ENCODE data around the gene TMEM41B.

Gene TMEM41B

GRCh38 chr11:9310485-9311090 is 3.8 kb downstream of the TMEM41B start:
- DNase-seq (ENCODE audit: low read depth, low spot score) = no peak

DNA sequence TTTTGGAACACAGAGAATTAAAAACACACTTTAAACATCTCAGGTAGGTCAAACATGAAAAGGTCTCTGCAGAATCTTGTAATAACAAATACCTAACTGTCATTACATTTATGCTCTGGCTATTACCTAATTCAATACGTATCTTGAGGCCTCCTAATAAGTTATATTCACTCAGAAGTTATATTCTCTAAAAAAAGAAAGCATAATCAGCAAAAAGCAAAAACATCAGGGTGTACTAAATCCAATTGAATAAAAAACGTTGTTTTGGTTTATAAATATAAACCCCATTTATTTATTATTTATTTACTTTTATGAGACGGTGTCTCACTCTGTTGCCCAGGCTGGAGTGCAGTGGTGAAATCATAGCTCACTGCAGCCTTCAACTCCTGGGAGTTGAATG is 10.2 kb downstream of the TMEM41B start:
- DNase-seq (ENCODE audit: low read depth, low spot score) = no peak

DNA sequence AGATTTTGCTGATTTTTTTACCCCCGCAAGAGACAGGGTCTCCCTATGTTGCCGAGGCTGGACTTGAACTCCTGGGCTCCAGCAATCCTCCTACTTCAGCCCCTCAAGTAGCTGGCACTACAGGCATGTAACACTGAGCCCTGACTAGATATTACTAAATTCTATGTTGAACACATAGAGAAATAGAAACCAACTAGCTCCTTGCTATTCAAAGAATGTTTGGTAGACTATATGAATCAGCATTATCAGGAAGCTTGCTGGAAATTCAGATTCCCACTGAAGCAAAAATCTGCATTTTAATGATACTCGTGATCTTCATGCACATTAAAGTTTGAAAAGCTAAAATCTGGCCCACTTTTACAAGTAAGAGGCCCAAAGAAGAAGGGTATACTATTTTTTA is 11.9 kb downstream of the TMEM41B start:
- no peak for DNase-seq (ENCODE audit: low read depth, low spot score)

- DNase-seq (ENCODE audit: low read depth, low spot score) = no peak
These were observed 12.7 kb downstream of the TMEM41B start for GRCh38 chr11:9301720-9302119.

GRCh38 chr11:9293646-9294045 is 20.7 kb downstream of the TMEM41B start:
- DNase-seq (ENCODE audit: low read depth, low spot score) = no peak

DNA sequence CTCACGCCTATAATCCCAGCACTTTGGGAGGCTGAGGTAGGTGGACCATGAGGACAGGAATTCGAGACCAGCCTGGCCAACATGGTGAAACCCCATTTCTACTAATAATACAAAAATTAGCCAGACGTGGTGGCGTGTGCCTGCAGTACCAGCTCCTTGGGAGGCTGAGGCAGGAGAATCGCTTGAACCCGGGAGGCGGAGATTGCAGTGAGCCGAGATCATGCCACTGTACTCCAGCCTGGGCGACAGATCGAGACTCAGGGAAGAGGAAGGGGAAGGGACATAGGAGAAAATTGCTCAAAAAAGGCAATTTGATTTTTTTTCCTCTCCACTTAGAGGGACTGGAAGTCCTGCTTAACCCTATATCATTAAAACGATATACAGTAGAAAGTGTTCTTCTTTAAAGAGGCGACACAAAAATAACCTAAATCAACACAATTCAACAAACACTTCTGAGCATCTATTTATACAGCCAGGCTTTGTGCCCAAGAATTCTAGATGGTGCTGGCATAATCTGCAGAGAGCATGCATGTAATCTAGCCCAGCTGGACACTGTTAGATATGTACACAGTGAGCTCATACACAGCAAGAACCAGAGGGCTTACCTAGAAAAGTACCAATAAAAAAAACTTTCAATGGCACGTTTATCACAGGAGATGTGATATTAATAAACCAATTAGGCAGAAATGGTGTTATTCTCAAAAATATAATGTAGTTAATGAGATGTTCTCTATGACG is 28.4 kb downstream of the TMEM41B start:
- DNase-seq (ENCODE audit: low read depth, low spot score) = no peak

DNA sequence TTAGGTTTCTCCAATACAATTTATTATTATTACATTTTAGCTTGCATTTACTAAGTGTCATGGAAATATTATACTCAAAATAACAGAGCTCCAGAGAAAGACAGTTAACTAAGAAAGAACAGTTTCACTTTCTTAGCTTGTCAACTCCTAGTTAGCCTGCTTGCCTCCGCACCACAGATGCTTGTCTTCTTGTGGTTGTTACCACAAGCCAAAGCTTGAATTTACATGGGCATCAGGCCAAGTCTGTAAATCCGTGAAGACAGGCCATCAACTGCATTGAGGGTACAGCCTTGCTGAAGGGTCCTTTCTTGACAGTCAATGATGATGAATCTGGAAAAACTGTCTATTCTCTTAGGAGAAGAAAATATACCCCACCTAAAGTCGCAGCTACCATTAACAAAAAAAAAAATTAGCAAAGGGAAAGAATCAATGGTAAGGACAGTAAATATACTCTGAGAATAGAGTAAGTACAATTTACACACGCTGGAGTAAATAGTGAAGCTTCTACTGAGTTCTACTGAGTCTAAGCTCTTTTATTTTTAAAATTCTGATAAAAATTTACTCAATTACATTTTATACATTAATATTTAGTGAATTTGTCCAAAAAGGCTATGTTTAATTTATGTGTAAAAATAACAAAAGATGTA is 33.6 kb downstream of the TMEM41B start:
- peak; percentile 23 for DNase-seq (ENCODE audit: low read depth, low spot score)

DNA sequence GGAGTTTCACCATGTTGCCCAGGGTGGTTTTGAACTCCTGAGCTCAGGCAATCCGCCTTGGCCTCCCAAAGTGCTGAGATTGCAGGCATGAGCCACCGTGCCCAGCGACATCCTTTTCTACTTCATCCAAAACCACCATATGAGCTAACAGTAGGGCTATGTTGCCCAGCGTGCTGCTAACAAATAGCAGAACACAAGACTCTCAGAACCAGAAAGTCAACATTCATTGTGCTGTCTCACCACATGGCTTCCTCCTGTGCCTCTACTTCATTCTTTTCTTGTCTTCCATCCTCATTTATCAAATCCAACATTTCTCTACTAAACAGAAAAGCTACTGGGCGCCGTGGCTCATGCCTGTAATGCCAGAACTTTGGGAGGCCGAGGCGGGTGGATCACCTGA is 37.2 kb downstream of the TMEM41B start:
- DNase-seq (ENCODE audit: low read depth, low spot score) = no peak

GRCh38 chr11:9276571-9276970 is 37.8 kb downstream of the TMEM41B start:
- DNase-seq (ENCODE audit: low read depth, low spot score) = no peak

DNA sequence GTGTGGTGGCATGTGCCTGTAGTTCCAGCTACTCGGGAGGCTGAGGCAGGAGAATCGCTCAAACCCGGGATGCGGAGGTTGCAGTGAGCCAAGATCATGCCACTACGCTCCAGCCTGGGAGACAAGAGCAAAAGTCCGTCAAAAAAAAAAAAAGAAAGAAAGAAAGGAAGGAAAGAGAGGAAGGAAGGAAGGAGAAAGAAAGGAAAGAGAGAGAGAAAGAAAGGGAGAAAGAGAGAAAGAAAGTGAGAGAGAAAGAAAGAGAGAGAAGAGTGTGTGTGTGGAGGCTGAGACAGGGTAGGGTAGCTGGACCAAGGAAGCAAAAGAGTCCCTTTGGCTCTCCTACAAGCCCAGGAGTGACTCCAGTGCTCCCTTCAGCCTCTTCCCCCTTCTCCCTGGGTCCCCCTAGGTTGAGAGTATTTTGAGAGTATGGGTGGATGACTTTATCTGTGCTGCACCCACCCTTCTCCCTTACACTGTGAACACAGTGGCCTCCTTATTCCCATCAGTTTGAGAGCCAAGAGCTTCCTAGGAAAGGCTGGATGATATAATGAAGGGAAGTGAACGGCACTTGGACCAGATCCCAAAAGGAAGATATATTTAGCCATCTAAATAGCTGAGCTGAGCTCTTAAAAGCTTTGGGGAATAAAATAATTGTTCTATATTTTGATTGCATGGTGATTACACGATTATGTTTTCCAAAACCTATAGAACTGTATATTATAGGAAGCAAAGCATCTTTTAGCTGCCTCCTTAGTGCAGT is 39.7 kb downstream of the TMEM41B start:
- no peak for DNase-seq (ENCODE audit: low read depth, low spot score)

DNA sequence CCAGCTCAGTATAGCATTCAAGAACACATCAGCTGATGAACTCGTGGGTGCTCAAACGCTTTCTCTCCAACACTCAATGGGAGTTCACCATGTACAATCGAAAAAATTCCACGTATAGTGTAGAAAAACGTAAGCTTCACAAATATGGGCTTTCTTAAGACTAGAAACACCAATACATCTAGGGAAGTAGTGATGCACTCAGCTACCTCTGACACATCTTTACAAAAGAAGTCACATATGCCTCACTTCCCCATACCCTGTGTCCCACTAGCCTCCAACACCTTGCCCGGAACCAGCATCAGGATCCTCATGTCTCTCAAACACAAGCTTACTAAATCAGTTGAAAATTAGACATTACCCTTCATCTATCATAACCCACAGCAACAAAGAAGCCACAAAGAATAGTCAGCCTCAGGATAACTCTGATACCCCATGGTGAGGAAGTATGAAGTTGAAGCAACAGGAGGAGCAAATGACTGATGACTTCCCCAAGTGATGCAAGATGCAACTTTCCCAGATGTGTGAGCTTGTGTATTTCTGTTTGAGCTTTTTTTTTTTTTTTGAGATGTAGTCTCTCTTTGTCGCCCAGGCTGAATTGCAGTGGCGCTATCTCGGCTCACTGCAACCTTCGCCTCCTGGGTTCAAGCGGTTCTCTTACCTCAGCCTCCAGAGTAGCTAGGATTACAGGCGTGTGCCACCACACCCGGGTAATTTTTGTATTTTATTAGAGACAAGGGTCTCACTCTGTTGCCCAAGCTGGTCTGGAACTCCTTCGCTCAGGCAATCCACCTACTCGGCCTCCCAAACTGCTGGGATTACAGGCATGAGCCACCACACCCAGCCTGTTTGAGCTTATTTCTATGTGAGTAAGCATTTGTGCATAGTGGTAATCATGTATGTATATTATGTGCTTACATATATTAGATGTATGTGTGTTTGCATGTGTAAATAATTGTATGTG is 40.7 kb downstream of the TMEM41B start:
- DNase-seq (ENCODE audit: low read depth, low spot score) = no peak

GRCh38 chr11:9269492-9270013 is 44.8 kb downstream of the TMEM41B start:
- DNase-seq (ENCODE audit: low read depth, low spot score) = no peak

DNA sequence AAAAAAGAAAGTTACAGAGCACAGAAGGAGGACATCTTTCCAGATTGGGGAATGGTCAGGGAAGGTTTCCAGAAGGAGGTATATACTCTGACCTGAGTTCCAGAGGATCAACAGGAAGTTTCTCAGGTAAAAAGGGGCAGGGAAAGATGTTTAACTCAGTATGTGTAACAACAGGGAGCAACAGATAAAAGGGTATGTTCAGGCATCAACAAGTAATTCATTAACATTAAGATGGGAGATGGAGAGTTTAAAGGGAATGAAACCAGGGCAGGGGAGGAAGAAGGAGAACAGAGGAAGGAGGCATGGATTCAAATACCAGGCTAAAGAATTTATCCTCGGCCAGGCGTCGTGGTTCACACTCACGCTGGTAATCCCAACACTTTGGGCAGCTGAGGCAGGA is 46.7 kb downstream of the TMEM41B start:
- no peak for DNase-seq (ENCODE audit: low read depth, low spot score)

- no peak for DNase-seq (ENCODE audit: low read depth, low spot score)
These were observed 47.5 kb downstream of the TMEM41B start for GRCh38 chr11:9266926-9267325.

DNA sequence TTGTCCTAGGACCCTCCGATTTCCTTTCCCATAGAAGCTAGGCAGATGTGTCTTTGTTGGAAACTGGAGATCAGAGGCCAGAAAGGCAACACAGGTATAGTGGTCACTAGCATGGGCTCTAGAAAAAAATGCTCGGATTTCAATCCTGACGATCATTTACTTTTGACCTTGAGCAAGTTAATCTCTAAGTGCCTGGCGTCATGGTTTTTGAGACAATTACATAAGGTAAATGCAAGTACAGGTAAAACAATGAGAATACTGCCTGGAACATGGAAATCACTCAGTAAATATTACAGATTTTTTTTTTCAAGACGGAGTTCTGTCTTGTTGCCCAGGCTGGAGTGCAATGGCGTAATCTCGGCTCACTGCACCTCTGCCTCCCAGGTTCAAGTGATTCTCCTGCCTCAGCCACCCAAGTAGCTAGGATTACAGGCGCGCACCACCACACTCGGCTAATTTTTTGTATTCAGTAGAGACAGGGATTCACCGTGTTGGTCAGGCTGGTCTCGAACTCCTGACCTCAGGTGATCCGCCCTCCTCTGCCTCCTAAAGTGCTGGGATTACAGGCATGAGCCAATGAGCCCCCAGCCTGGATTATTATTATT is 48.2 kb downstream of the TMEM41B start:
- no peak for DNase-seq (ENCODE audit: low read depth, low spot score)

- DNase-seq (ENCODE audit: low read depth, low spot score) = peak; percentile 7
These were observed 48.9 kb downstream of the TMEM41B start, which contains the start of gene DENND5A for GRCh38 chr11:9265211-9266131. Gene DENND5A (minus strand): TSS chr11:9265350. CDS start chr11:9265069, 281 bp downstream.

GRCh38 chr11:9264316-9265210 is 49.8 kb downstream of the TMEM41B start:
- no peak for DNase-seq (ENCODE audit: low read depth, low spot score)

GRCh38 chr11:9263840-9264315 is 50.5 kb downstream of the TMEM41B start:
- peak; percentile 49 for DNase-seq (ENCODE audit: low read depth, low spot score)

Data from activated naive CD8-positive, alpha-beta T cell treated with anti-CD3 and anti-CD28 coated beads, Interleukin-2, amount 50 U/mL, for 16 hours (primary cell).